ENCODE measurements around the gene ZNF618.

DNA sequence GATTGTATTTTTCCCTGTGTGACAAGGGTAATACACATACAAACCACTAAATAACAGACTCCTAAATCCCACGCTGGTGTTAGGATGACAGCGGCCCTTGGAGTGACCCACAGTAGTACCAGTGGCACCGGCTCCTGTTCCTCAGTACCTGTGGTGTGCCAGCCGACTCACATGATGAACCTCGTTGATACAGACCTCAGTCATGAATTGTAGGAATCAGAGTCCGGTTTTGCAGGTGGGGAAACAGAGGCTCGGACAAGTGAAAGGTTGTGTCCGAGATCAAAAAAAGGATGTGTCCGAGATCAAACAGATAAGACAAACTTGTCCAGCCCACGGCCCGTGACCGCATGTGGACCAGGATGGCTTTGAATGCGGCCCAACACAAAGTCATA lies 124.0 kb downstream of the ZNF618 start:
- TF ChIP-seq POLR2AphosphoS5 (IDR thresholded peaks at IDR 0.05) (no peak), POLR2A (IDR thresholded peaks at IDR 0.05) (no peak), EP300 (IDR thresholded peaks at IDR 0.05) (no peak)
- TF ChIP-seq, protein P1, sequence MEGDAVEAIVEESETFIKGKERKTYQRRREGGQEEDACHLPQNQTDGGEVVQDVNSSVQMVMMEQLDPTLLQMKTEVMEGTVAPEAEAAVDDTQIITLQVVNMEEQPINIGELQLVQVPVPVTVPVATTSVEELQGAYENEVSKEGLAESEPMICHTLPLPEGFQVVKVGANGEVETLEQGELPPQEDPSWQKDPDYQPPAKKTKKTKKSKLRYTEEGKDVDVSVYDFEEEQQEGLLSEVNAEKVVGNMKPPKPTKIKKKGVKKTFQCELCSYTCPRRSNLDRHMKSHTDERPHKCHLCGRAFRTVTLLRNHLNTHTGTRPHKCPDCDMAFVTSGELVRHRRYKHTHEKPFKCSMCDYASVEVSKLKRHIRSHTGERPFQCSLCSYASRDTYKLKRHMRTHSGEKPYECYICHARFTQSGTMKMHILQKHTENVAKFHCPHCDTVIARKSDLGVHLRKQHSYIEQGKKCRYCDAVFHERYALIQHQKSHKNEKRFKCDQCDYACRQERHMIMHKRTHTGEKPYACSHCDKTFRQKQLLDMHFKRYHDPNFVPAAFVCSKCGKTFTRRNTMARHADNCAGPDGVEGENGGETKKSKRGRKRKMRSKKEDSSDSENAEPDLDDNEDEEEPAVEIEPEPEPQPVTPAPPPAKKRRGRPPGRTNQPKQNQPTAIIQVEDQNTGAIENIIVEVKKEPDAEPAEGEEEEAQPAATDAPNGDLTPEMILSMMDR (IDR thresholded peaks at IDR 0.05): no peak

Measured in stomach (tissue), 4 donors.